ENCODE data around the gene IL1R1. TPM values are rescaled to one million over a fixed set of nuclear protein-coding genes. Genes with fewer than 3 reads are reported as not detected.

Gene IL1R1, protein sequence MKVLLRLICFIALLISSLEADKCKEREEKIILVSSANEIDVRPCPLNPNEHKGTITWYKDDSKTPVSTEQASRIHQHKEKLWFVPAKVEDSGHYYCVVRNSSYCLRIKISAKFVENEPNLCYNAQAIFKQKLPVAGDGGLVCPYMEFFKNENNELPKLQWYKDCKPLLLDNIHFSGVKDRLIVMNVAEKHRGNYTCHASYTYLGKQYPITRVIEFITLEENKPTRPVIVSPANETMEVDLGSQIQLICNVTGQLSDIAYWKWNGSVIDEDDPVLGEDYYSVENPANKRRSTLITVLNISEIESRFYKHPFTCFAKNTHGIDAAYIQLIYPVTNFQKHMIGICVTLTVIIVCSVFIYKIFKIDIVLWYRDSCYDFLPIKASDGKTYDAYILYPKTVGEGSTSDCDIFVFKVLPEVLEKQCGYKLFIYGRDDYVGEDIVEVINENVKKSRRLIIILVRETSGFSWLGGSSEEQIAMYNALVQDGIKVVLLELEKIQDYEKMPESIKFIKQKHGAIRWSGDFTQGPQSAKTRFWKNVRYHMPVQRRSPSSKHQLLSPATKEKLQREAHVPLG
- total RNA-seq: 79.6 TPM

DNA sequence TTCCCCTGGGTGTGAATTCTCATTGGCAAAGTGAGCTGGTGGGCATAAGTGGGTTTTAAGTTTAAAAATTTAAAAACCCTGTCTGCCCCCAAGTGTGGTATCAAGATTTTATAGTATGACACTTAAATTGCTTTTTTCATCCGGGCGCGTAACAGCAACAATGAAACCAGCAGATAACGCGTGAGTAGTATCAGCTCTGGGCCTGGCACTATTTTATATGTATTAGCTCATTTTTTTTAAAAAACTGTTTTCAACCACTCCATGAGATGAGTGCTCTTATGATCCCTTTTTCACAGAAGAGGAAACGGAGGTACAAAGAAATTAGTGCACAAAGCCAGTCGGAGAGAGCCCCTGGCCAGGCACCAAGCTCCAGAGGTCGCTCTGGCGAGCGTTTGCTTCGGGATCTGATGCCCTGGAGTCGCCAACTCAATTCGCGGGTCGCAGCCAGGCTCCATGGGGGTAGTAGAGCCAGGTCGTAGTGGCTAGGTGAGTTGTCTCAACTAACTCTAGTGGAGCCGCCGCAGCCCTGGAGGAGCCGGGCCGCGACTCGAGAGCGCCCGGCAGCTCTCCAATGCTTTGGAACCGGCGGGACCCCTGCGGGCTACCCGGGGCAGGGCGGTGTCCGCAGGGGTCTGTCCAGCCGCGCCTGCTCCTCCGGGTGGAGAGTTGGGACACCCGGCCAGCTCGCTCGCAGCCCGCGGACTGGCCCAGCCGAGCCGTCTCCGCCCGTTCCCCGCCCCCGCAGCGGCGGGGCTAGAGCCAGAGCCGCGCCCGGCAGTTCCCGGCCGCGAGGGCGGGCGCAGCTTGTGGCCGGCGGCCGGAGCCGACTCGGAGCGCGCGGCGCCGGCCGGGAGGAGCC, at the start of gene IL1R1:
IL1R1 (plus strand) TSS at position 777 of the 859 bp plus-strand sequence. CDS start 14,979 bp downstream, outside the sequence.
- no peak for DNase-seq (ENCODE audit: extremely low spot score in 2 of 2)
- no peaks in the 10 kb centered on the region for H3K27me3 ChIP-seq
- H3K4me1 ChIP-seq: peaks cover 47% of the 10 kb centered on the region
- TF ChIP-seq POLR2AphosphoS5 (IDR thresholded peaks at IDR 0.05; ENCODE audit: insufficient read depth in 1 of 2, low read depth in 1 of 2) (peak in 1 of 2 donors; percentile 83), POLR2A (IDR thresholded peaks at IDR 0.05) (peak in 1 of 2 donors; percentile 85)
- TF ChIP-seq, protein P1, sequence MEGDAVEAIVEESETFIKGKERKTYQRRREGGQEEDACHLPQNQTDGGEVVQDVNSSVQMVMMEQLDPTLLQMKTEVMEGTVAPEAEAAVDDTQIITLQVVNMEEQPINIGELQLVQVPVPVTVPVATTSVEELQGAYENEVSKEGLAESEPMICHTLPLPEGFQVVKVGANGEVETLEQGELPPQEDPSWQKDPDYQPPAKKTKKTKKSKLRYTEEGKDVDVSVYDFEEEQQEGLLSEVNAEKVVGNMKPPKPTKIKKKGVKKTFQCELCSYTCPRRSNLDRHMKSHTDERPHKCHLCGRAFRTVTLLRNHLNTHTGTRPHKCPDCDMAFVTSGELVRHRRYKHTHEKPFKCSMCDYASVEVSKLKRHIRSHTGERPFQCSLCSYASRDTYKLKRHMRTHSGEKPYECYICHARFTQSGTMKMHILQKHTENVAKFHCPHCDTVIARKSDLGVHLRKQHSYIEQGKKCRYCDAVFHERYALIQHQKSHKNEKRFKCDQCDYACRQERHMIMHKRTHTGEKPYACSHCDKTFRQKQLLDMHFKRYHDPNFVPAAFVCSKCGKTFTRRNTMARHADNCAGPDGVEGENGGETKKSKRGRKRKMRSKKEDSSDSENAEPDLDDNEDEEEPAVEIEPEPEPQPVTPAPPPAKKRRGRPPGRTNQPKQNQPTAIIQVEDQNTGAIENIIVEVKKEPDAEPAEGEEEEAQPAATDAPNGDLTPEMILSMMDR (IDR thresholded peaks at IDR 0.05): no peak
- intact Hi-C loops (cut with DNase I): loop anchor here (5.0 kb wide), 2 partner anchors 80 to 120 kb away; no protein-coding TSS in a partner anchor
- peaks cover 0 to 5% of the 10 kb centered on the region in 2 donors for H3K36me3 ChIP-seq
- no peaks in the 10 kb centered on the region for H3K9me3 ChIP-seq
- H3K27ac ChIP-seq: peak within 1 kb of the TSS; percentile 94
- H3K4me3 ChIP-seq: peak within 1 kb of the TSS; percentile 65 to 81

DNA sequence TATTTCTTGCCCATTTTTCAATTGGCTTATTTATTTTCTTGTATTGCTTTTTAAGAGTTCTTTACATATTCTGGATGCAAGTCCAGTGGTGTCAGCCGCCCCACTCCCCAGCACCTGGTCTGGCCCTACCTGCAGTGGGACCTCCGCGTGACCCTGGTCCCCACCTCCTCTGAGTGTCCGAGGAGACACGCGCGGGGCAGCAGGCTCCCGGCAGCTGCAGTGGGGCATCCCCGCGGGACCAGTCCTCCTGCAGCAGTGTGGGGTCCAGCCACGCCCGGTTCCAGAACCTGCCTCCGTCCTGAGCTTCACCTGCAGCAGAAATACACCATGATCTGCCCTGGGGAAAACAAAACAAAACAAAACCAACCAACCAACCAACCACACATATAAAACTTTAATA, 48.9 kb upstream of the IL1R1 start:
- TF ChIP-seq, protein P1 (IDR thresholded peaks at IDR 0.05): no peak
- TF ChIP-seq POLR2A (IDR thresholded peaks at IDR 0.05) (no peak), POLR2AphosphoS5 (IDR thresholded peaks at IDR 0.05; ENCODE audit: insufficient read depth in 1 of 2, low read depth in 1 of 2) (no peak)
- no peaks in the 10 kb centered on the region for H3K9me3 ChIP-seq
- H3K27me3 ChIP-seq: no peaks in the 10 kb centered on the region
- H3K4me1 ChIP-seq: no peaks in the 10 kb centered on the region
- no peak overlapping the region for H3K27ac ChIP-seq
- intact Hi-C loops (cut with DNase I): no loop called here
- DNase-seq (ENCODE audit: extremely low spot score in 2 of 2): no peak
- H3K36me3 ChIP-seq: no peaks in the 10 kb centered on the region
- H3K4me3 ChIP-seq: no peak overlapping the region

DNA sequence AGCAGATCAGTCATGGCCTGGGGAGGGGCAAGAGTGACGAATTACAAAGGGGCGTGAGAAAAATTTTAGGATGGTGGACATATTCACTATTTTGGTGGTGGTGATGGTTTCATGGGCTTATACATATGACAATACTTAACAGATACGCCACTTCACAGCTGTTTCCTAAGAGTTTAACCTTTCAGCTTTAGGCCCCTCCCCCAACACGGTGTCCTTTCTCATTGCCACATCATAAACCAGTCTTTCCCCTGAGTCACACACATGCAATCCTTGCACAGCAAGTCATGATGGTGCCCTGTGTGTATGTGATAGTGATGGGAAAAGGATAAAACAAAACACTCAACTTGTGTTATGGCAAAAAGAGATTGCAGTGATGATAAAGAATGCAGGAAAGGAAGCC, 47.6 kb upstream of the IL1R1 start:
- Histone ChIP-seq H3K27ac (no peak overlapping the region), H3K4me1 (peaks cover 9% of the 10 kb centered on the region), H3K9me3 (no peaks in the 10 kb centered on the region), H3K36me3 (no peaks in the 10 kb centered on the region), H3K4me3 (no peak overlapping the region), H3K27me3 (no peaks in the 10 kb centered on the region)
- intact Hi-C loops (cut with DNase I): no loop called here
- no peak for DNase-seq (ENCODE audit: extremely low spot score in 2 of 2)
- TF ChIP-seq POLR2A (IDR thresholded peaks at IDR 0.05) (no peak), POLR2AphosphoS5 (IDR thresholded peaks at IDR 0.05; ENCODE audit: insufficient read depth in 1 of 2, low read depth in 1 of 2) (peak in 1 of 2 donors; percentile 65)

DNA sequence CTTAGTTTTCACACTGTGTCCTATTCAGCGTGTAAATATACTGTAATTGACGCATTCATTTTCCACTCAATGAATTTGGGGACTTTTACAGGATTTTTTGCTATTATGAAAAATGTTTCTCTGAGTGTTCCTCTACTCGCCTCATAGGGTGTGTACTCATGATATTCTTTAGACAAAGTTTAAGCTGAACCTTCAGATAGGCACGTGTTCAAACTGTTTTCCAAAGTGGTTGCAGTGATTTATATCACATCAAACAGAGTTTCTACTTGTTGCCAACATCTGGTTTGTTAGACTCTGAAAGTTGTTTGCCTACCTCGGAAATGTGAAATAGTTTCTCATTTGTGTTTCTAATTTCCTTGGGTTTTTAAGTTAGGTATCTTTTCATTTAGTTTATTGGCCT, 46.4 kb upstream of the IL1R1 start:
- Histone ChIP-seq H3K4me1 (peaks cover 11% of the 10 kb centered on the region), H3K27me3 (no peaks in the 10 kb centered on the region), H3K9me3 (no peaks in the 10 kb centered on the region), H3K4me3 (no peak overlapping the region), H3K27ac (no peak overlapping the region), H3K36me3 (no peaks in the 10 kb centered on the region)
- DNase-seq (ENCODE audit: extremely low spot score in 2 of 2): no peak
- TF ChIP-seq POLR2AphosphoS5 (IDR thresholded peaks at IDR 0.05; ENCODE audit: insufficient read depth in 1 of 2, low read depth in 1 of 2): peak in 1 of 2 donors; percentile 34
- no peak for TF ChIP-seq POLR2A (IDR thresholded peaks at IDR 0.05)
- intact Hi-C loops (cut with DNase I): no loop called here

DNA sequence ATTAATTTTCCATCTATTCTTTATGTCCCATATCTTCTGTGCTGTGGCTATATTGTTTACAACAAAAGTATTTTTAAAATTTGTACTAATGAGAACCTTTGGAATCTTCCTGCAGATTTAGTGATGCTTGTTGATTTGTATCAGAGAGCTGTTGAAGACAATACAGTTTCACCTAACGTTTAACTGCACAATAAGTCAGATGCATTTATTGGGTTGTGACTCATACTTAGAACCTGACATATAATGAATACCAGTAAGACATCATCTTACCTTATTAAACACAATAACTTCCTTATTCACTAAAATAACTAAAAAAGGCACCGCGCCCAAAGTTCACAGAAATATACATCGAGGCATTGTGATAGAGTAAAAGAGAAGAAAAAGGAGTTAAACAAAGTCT, 43.8 kb upstream of the IL1R1 start:
- Histone ChIP-seq H3K27ac (no peak overlapping the region), H3K4me1 (peaks cover 14% of the 10 kb centered on the region), H3K36me3 (no peaks in the 10 kb centered on the region), H3K9me3 (no peaks in the 10 kb centered on the region), H3K27me3 (no peaks in the 10 kb centered on the region), H3K4me3 (no peak overlapping the region)
- intact Hi-C loops (cut with DNase I): no loop called here
- no peak for DNase-seq (ENCODE audit: extremely low spot score in 2 of 2)
- TF ChIP-seq POLR2A (IDR thresholded peaks at IDR 0.05) (no peak), POLR2AphosphoS5 (IDR thresholded peaks at IDR 0.05; ENCODE audit: insufficient read depth in 1 of 2, low read depth in 1 of 2) (no peak)
- TF ChIP-seq, protein P1 (IDR thresholded peaks at IDR 0.05): no peak
